Measurements from ENCODE around the gene VEPH1.

GRCh38 chr3:157285966-157286365, 217.2 kb downstream of the VEPH1 start:
- no peak for TF ChIP-seq CTCF (IDR thresholded peaks at IDR 0.05)
- TF ChIP-seq POLR2A (IDR thresholded peaks at IDR 0.05): no peak
